HG03571 (cell line): ENCODE data around the gene OR51G1.
"Not testable (repeated sequence)": the region's sequence is repeated elsewhere in the genome, so short reads cannot be mapped to it uniquely, and the experiment has no call there.

ENCODE experiments used
- ATAC-seq: cut with Tn5 transposase; IDR thresholded peaks from one replicate; pipeline ENCODE4 v1.9.1; 2021; ENCODE audit not compliant: unreplicated experiment

Gene OR51G1, protein sequence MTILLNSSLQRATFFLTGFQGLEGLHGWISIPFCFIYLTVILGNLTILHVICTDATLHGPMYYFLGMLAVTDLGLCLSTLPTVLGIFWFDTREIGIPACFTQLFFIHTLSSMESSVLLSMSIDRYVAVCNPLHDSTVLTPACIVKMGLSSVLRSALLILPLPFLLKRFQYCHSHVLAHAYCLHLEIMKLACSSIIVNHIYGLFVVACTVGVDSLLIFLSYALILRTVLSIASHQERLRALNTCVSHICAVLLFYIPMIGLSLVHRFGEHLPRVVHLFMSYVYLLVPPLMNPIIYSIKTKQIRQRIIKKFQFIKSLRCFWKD

DNA sequence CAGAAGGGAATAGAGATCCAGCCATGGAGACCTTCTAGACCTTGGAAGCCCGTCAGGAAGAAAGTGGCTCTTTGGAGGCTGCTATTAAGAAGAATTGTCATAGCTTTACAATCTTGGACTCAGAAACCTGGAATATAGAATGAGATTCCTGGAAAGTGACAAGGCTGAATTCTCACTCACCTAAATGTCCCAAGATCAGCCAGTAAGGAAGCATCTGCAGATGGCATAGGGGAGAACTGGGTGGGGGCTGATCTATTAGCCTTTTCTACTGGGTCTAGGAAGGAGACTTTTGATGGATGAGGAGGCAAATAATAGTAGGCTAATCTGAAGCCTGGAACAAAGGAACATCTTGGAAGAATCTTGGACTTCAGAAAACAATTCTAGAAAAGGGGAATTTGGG, at the start of gene OR51G1:
Gene OR51G1, minus strand, starts transcription at position 101 of the 400 bp plus-strand sequence. Its CDS starts 0 bp downstream, at position 101.
- ATAC-seq, result no peak

GRCh38 chr11:4962816-4963215, 38.7 kb upstream of the OR51G1 start:
- ATAC-seq, result no peak

- ATAC-seq, result no peak
These were observed 36.7 kb upstream of the OR51G1 start for GRCh38 chr11:4960877-4961276.

DNA sequence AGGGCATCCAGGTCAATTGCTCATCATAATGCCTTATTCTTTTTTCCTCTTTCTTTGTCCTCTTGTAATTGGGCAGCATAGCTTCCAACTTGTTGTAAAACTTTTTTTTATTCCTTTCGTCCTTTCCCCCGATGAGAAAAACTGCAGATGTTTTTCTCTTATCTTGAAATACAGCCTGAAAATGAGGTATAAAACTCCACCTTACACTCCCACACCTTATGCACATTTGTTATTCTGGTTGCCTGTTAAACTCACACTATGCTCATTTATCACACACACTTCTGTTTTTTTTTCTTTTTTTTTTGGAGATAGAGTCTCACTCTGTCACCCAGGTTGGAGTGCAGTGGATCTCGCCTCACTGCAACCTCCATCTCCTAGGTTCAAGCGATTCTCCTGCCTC, 33.3 kb upstream of the OR51G1 start:
- ATAC-seq, result no peak

GRCh38 chr11:4955613-4956012, 31.5 kb upstream of the OR51G1 start, which contains the start of gene OR51A2:
OR51A2 (minus strand) TSS chr11:4955713; CDS start chr11:4955713, 0 bp downstream.
- not testable (repeated sequence) for ATAC-seq

DNA sequence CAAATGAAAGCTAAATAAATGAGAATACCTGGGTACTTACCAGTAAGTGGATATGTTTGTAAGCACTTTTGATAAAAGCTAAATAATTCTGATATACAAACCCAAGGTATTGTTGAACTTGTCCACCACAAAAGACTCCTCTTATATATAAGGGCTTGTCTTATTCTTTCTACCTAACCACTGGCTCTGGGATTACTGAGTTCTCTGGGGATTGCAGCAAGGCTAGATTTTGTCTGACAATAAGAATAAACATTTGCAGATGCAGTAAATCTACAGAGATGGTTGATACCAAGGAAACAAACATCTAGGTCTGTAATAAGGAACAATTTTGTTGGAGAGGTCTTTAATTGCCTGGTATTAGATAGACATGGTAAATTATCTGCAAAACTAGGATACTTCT, 23.4 kb upstream of the OR51G1 start, which contains the start of gene OR51A4:
Gene OR51A4, minus strand, starts transcription at position 101 of the 400 bp plus-strand sequence. CDS start 505 bp downstream, outside the sequence.
- ATAC-seq, result no peak

DNA sequence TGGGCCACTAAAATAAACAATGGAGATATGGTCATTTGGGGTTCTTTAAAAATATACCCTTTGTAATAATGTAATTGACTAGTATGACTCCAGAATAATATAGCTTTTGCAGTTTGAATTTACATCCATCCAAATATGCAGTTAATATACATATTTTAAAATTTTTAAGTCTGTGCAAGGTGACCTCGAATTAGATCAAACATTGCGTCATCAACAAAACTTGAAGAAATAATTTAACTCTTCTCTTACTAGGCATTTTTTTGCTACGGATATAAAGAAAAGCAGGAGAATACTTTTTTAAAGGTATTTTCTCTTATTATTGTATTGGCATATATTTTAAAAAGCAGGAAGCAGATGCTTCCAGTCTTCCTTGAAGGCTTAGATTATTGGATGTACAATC, 12.6 kb upstream of the OR51G1 start:
- no peak for ATAC-seq

GRCh38 chr11:4932751-4933150, 8.6 kb upstream of the OR51G1 start:
- ATAC-seq, result no peak

- ATAC-seq, result no peak
These were observed 2.5 kb upstream of the OR51G1 start for GRCh38 chr11:4926608-4927007.

DNA sequence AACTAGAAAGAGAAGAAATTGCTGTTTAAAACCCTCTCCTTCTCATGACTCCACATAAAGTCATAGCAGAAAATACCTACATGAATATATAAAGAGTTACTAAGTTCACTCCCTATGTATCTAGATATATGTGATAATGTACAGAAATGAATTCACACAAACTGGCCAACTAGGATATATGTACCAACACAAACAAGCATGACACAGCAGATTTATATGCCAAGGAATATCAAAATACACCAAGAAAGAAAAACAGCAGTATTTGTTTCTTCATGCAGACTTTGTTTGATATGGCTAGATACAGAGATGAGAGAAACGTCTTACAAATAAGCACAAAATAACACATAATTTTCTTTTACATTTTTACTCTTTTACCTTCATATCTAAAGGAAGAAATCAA, 1.8 kb downstream of the OR51G1 start:
- ATAC-seq, result no peak

- ATAC-seq, result no peak
These were observed 2.3 kb downstream of the OR51G1 start for GRCh38 chr11:4921796-4922195.

DNA sequence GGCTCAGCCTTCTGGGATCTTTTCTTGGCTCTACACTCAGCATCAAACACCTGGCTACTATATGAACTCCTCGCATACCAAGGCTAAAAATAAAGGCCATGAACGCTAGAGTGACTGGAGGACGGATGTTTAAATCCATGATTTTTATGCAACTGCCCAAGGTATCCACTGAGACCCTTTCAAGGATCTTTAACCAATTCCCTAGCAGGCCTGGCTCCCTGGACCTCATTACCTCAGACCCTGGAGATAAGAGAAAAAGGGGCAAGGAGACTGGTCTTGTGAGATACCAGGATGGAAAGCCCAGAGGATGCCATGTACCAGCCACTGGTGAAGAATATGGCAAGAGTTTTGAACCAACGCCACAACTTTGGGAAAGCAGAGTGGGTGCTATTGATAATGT, 4.9 kb downstream of the OR51G1 start, which contains the start of gene OR51G2:
Gene OR51G2, minus strand, starts transcription at position 101 of the 400 bp plus-strand sequence. CDS start 3,687 bp downstream, outside the sequence.
- no peak for ATAC-seq

GRCh38 chr11:4916581-4916980, 7.6 kb downstream of the OR51G1 start:
- ATAC-seq, result no peak

DNA sequence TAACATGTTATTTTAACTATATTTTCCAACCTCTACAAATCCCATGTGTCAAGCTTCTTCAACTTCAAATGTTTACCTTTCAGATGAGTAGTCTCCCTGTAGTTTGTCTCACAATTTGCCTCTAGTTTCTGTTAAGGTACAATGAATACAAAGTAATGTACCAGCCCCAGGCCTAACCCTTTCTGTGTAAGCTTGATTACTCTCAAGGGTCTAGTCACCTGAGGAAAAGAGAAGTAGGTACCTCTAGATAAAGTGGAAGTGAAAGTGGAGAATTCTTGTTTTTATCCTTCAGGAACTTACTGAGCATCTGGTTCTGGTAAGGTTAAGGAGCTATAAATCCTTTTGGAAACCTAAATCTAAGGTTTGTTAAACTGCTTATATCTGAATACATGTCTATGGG, 20.7 kb downstream of the OR51G1 start, which contains the start of gene OR51A7:
Gene OR51A7, plus strand, starts transcription at position 300 of the 400 bp plus-strand sequence. CDS start 3,587 bp downstream, outside the sequence.
- ATAC-seq, result no peak

DNA sequence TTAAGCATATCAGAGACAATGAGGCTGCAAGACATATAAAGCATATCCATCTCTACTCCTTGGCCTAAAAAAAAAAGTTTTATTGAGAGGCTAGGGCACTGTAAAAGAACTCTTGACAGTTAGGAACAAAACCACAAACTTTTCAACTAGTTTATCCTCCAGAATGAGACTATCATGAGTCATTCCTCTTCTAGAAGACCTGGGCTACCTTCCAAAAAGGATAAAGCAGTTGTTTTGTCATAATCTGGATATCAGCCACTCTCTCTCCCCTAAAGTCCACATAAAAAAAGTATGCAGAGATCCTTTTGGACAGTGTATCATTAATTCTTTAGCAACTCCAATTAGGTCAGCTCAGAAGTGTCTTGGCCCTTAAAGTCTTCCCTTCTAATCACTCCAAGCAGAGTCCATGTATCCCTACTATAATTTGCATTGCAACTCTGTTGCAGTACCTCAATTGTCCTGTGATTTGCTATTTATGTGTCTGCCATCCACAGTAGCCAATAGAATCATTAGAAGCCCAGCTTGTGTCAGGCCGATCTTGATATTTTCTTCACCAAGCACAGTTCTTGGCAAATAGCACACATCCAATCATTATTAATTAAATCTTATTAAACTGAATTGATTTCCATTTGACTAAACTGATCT, 32.0 kb downstream of the OR51G1 start:
- no peak for ATAC-seq

DNA sequence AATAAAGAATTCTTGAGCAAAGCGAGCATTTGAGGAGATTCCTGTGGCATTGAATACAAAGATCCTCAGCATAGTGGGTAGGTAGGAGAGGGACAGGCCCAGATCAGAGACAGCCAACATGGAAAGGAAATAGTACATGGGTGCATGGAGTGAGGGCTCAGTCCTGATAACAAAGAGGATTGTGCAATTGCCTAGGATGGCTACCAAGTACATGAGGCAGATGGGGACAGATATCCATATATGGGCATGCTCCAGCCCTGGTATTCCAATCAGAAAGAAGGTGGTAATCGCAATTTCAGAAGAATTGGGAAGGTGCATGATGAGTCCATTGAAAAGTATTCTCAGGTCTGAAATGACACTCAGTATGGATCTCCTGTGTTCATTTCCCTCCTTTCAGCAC, 33.9 kb downstream of the OR51G1 start:
- no peak for ATAC-seq

DNA sequence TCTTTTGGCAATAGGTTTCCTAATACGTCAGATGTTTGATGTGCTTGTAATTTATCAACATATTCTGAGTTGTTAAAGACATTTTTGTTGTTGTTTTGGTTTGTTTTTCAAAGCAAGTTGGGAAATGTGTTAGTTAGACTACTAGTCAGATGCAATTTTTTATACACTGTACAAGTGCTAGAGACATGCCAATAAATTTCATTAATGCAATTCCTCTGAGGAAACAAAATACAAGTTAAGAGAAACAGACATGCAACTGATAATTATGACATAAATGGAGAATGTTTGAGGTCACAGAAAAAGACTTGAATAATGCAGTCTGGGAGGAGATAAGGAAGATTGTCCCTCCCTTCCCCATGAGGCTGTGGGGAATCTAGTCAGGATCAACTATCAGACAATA, 36.5 kb downstream of the OR51G1 start:
- no peak for ATAC-seq

DNA sequence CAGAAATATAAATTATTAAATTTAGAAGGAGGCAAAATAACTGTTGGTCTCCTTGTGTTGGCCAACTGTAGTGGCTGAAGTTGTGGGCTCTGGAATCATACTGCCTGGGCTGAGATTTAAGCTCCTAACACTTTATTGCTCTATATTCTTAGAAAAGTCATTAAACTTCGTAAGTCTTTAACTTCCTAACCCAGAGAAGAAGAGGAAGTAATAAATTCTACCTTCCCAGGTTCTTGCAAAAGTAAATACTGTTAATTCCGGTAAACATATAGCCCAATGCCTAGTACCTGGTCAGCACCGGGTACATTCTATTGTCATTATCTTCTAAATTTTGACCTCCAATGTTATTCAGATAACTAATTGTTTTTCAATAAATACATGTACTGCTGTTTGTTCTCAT, 38.0 kb downstream of the OR51G1 start:
- ATAC-seq, result no peak

- no peak for ATAC-seq
These were observed 39.8 kb downstream of the OR51G1 start for GRCh38 chr11:4884361-4884760.

DNA sequence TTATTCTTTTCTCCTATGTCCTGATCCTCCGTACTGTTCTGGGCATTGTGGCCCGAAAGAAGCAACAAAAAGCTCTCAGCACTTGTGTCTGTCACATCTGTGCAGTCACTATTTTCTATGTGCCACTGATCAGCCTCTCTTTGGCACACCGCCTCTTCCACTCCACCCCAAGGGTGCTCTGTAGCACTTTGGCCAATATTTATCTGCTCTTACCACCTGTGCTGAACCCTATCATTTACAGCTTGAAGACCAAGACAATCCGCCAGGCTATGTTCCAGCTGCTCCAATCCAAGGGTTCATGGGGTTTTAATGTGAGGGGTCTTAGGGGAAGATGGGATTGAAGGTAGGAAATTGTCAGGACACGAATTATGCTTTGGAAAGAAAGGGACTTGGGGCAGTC, 41.6 kb downstream of the OR51G1 start:
- no peak for ATAC-seq

GRCh38 chr11:4881860-4882500, 42.2 kb downstream of the OR51G1 start, which contains the start of gene OR51T1:
OR51T1 (plus strand) TSS chr11:4881900; CDS start chr11:4881900, 0 bp downstream.
- ATAC-seq, result no peak
